NCI-H1436 treated with DMSO at 0.1 percent for 48 hours (cell line): ENCODE results near the gene CARD10.
"Not testable (repeated sequence)": the region's sequence is repeated elsewhere in the genome, so short reads cannot be mapped to it uniquely, and the experiment has no call there.

ENCODE experiments used
- DNase-seq: peaks from one replicate; lab custom pipeline; 2025; lab: John Stamatoyannopoulos, UW

The CARD10 gene

DNA sequence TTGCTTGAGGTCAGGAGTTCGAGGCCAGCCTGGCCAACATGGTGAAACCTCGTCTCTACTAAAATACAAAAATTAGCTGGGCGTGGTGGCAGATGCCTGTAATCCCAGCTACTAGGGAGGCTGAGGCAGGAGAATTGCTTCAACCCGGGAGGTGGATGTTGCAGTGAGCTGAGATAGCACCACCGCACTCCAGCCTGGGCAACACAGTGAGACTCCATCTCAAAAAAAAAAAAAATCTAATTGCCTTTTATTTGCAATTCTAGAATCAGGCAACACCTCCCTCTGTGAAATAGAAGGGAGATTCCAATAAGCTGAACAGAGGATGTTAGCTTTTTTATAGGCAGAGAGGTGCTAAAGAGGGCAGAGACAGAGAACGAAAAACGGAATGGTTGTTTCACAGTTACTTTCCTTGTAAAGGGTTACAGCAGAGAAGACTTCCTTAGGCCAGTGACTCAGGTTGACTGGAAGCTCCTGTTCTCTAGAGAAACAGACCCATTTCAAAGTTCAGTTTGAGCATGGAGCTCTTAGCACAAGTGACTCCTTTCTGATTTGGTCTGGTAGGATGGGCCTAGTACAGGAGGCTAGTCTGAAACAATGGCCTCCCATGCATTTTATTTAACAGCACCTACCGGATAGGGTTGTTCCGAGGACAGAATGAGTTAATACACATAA lies 8.0 kb upstream of the CARD10 start:
- DNase-seq: not testable (repeated sequence)

DNA sequence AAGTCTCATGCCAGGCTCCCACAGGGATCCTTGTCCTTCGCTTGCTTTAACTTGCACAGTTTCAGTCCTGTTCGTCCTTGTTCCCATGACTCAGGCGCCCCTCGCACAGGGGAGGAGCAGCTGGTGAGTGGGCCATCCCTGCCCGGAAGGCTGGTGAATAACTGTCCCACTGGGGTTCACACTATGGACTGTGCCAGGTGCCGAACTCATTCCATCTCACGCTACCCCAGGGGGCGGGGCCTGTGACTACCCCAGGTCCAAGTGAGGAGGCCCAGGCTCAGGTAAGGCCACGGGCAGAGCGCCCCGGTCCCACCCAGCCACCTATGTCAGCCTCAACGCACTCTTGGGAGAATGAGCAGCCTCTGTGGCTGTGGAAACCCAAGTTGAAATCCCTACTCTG lies 7.2 kb upstream of the CARD10 start:
- DNase-seq: no peak

DNA sequence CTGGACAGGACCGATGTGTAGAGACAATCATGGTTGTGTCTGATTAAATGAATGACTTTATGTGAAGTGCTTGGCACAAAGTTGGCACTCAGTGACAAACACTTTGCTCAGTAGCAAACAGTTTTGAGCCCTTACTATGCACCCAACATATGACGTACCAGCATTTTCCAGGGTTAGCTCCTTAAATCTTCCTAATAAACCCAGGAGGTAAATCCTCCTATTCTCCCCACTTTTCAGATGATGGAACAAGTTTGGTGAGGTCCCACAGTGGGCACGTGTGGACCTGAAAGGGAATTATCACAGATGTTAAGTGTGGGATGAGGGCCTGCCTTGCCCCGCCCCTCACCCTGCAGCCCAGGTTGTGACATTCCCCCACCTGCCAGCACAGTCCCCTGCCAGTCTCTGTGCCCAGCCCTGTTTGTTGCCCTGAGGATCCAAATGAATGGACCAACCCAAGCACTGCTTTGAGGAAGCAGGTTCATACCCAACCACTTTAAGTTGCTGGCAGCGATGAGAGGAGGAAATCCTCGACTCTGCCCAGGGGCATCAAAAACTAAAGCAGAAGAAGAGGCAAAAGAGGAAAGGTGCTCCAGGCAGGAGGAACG lies 6.6 kb upstream of the CARD10 start:
- DNase-seq: no peak

DNA sequence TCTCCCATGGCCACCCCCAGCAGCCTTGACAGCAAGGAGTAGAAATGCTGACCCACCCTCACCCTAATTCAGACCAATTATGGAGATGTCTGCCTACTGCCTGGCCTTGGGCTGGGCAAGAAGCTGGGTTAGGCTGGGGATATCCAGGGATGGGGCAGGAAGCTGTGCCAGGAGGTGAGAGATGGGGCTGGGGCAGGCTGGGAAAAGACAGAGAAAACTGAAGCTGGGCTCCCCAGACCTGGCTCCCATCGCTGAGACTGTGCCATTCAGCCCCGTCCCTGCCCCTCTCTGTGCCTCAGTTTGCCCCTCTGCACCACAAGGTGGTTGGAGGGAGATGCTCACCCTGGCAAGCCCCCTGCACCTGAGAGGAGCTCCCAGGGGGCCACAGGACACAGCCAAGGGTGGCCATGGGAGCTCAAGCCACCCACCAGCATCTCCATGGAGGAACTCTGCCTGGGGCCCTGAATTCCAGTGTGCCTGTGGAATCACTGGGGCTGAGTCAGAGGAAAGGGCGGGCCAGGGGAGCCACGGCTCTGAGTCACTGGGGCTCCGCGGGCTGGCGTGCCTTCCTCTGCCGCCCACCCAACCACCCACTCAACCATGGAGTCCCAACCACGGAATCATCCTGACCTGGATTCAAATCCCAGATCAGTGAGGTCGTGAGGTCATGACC lies 6.0 kb upstream of the CARD10 start:
- no peak for DNase-seq

DNA sequence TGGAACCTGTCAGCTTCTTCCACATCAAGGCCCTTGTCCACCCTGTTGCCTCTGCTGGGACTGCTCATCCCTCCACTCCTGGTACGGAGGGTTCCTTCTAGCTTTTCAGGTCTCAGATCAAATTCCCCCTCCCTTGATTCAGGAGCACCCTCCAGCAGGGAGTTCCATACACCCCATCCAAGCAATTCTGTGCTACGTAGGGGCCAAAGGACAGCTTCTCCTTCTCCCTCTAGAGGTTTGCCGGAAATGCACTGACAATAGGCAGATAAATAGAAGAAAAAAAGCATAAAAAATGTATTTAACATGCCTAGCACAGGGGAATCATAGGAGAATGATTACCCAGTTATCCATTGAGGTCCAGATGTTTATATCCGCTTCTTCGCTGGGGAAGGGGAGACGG lies 3.3 kb upstream of the CARD10 start:
- DNase-seq: no peak

DNA sequence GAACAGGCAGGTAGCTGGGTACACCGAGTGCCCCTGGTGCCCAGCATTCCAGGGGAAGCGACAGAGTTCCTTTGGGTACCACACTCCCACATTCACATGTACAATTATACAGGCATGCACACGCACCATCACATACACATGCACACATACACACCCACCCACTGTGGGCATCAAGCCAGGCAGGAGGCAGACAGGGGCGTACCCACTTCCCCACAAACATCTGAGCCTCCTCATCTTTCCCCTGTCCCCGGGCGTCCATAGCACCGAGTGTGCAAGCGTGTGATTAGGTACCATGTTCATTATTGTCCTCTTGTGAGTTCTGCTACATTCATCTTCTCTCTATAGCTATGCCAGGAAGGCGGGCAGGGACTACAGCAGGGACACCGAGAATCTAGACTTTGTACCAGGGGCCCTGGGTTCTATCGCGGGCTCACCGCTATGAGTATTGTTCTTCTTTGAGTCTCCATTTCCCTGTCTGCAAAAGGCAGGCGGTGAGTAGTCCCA lies 2.1 kb upstream of the CARD10 start:
- DNase-seq: no peak

DNA sequence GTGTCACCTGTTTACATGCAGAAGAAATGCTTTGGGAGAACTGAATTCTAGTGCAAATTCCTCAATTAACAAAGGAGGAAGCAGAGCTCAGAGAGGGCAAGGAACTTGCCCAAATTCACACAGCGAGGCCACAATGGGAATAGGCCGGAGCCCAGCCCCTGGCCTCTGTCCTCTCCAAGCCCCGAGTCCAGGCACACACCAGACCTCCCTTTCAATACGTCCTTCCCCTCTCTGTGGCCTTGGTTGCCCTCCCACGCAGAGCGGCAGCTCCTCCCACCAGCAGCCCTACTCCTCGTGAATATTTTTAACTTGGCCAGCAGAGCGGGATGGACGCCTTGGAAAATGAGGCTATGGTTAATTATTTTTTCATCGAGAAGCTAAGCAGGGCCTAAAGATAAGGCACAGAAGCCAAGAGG lies 1.6 kb upstream of the CARD10 start:
- no peak for DNase-seq

DNA sequence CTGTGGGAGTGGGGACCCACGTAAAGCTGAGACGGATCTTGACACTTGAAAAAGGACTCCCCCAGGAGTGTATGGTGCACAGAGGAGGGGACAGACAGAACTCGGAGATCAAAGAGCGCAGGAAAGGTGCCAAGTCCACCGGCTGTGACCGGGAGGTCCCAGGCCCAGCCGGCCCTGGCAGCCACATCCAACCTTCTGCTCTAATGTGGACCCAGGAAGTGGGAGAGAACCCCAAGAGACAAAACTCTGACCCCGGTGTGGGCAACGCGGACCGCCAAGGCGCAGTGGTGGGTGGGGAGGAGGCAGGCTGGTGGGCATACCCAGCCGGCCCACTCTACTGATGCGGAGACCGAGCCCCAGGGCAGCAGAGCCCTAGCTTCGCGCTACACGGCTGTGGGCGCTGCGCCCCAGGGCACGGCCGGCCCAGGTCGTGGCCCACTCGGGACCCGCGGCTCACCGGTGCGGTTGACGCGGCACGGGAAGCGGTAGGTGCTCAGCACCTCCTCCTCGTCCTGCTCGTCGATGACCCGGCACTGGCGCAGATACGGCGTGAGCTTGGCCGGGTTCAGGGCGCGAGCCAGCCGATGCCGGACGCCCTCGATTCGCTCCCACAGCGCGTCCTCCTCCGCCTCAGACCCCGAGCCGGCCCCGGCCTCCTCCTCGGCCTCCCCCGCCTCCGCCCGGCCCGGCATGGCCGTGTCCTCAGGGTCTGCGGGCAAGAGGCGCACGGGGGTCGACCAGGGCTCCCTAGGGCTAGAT lies 527 bp downstream of the CARD10 start:
- DNase-seq: no peak

DNA sequence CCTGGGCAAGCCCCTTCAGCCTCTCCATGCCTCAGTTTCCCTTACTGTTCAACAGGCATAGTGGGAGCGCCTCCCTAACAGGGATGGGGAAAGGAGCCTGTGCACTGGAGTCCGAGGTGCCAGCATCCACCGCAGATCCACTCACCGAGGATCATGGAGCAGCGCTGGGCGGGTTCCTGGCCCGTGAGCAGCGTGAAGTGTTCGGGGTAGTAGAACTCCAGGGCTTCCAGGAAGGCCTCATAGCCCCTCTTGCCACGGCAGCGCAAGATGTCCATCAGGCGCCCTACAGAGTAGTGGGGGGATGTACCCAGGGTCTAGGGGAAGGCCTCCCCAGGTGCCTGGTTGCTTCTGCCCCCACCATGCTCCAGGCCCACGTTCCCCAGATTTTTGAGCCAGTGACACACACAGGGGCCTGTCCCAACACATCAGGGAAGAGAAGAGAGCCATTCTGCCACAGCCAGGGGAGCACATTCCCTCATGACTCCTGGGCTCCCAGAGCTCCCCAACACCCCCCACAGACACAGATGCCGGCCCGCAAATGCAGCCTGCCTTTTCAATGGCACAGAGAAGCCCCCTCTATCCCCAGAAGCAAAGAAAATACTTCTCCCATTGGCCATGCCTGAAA lies 1.3 kb downstream of the CARD10 start:
- DNase-seq: no peak

DNA sequence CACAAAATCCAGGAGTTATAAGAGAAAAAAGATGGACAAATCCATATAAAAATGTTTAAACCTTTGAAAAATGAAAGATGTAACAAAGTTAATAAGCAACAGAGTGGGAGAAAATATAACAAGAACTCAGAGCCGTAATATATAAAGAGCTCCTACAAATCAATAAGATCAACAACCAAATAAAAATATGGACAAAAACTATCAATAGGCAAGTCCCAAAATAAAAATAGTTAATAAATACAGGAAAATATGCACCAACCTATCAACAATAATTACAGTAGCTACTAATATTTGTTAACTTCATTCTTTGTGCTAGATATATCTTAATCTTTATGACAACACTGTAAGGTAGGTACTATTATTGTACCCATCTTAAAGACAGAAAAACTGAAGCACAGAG lies 2.8 kb downstream of the CARD10 start:
- DNase-seq: no peak

DNA sequence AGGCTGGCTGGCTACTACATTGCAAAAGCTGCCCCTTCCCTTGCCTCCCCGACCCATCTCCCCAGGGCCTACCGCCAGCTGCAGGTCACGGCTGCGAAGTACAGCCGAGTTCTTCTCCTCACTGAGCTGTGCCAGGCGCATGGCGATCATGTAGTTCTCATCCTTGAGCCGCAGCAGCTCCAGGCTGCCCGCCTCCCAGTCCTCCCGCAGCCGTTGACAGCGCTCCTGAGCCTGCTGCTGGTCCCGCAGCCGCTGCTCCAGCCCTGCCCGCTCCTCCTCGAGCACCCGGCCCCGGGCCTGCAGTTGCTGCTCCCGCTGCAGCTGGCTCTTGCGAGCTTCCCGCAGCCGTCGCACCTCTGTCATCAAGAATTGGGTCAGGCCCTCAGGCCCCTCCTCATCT lies 3.3 kb downstream of the CARD10 start:
- DNase-seq: no peak

DNA sequence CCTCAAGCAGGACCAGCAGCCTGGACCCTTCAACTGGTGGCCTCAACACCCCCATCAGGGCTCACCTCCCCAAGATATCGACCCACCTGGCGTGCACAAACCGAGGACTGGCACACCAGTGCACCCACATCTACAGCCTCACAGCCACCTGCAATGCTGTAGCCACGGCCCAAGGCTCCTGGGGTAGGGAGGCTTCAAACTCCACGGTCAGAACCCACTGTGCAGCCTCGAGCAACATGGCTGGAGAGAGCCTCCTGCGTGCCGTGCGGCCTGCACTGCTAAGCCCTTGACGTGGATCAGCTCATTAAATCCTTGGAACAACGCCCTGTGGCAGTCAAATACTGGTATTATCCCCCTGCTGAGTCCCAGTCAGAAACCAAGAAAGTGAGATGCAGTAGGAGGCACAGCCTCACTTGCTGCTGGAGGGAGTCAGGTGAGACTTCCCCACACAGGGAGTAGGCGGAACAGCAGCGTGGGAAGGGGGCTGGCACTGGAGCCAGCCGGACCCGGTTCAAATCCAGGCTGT lies 4.6 kb downstream of the CARD10 start:
- DNase-seq: no peak

DNA sequence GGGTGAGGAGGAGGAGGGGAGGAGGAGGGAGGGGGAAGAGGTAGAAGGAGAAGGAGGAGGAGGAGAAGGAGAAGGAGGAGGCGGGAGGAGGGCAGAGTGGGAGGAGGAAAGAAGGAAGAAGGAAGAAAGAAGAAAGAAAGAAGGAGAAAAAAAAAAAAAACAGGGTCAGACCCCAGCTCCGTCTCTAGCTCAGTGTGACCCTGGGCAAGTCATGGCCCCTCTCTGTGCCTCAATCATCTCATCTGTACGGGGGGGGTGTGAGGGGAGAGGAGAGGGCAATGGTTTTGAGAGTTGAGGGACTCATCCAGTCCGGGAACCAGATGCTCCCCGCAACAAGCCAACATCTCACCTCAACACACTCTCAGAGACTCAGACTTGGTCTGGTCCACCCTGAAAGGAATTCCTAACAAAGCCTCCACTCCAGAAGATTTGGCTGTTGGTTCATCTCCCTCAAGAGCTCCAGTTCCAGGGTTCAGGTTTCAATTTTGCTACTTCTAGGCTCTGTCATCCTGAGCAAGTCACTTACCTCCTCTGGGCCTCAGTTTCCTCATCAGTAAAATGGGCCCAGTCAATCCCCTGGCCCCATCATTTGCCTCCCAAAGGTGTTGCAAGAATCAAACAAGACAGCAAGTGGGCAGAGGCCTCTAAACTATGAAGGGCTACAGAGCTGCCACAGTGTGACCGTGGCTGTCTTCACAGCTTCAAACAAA lies 7.7 kb downstream of the CARD10 start:
- no peak for DNase-seq

DNA sequence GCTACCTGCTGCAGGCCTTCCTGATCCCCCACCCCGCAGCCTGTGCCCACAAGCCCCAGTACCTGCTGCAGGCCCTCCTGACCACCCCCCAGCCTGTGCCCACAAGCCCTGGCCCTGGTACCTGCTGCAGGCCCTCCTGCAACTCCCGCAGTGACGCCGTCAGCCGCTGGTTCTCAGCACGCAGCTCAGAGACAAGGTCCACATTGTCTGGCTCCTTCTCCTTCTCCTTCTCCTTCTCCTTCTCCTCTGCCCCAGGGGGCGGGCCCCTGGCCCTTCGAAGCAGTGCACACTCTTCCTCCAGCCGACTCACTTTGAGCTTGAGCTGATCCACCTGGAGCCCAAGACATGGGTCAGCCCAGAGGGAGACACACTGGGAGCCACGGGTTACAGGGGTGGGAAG lies 9.1 kb downstream of the CARD10 start:
- DNase-seq: no peak

DNA sequence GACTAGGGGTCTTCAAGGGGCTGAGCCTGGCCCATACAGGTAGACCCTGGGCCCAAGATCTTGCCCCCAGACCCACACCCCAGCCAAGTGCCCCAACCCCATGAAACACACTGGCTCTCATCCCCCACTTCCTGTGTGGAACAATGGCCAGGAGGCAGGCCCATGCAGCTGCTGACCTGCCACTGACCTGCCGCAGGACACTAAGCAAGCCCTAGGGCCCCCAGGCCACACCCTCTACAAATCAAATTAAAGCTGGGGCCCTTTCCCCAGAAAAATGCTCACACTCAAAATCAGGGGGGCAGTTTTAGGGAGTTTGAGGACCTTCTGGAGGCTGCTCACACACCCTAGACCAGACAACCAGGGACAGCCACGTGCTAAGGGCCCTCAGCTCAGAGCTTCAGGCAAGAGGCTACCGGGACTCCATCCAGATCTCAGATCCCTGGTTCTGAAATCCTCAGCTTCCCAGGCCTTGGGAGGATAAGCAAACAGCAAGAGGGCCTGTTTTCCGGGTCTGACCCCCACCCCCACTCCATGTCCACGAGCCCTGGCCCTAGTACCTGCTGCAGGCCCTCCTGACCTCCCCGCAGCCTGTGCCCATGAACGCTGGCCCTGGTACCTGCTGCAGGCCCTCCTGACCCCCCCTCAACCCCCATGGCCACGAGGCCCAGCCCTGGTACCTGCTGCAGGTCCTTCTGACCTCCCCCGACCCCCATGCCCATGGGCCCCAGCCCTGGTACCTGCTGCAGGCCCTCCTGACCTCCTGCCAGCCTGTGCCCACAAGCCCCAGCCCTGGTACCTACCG lies 10.0 kb downstream of the CARD10 start:
- no peak for DNase-seq

DNA sequence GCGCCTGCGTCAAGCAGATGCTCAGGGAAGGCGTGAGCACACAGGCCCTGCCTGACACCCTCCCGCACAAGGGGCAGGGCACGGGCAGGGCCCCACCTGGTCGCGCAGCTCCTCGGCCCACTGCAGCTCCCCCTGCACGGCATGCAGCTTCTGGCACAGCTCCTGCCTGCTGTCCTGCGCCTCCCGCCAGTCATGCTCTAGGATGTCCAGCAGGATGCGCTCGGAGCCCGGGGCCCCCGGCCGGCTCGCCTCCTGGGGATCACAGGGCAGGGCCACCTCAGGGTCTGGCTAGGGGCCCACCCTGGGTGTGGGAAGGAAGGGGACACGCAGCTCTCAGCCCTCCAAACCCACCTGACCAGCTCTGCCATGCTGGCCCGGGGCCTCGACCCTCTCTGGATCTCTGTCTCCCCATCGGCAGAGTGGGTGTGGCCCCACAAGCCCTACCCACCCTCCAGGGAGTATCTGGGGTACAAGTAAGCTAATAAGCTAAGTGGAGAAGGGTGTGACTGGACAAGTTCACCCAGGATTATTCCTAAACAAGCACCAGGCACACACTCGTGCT lies 10.7 kb downstream of the CARD10 start:
- DNase-seq: no peak

DNA sequence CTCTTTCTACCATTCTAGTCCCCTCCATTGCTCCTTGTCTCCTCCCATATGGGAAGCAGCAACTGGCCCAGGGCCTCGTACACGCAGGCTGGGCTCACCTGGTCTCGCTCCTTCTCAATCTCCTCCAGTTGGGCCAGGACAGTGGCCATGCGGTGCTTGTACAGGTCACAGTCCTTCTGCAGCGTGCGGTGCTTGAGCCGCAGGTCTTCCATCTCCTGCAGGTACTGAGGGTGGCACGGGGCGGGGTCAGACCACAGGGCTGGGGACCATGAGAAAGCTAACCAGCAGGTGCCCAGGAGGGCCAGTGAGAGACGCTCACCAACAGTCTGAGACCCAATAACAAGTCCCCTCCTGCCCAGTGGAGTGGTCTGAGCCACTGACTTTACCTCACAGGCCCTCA lies 11.5 kb downstream of the CARD10 start:
- no peak for DNase-seq

DNA sequence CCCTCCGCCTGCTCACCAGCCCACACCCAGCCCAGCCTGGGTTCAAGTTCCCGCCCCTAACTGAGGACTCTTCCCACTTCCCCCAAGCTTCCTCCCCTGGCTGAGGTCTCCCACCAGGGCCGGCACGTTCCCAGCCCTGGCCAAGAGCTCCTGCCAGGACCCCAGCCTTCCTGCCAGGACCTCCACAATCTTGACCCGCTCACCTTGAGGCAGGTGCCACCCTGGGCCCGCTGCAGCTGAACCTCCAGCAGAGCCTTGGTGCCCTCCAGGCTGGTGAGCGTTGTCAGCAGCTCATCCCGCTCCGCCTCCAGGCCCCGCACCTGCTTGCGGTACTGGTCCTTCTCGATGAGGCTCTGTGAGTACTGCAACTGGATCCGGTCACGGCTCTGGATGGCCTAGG lies 13.2 kb downstream of the CARD10 start:
- no peak for DNase-seq

DNA sequence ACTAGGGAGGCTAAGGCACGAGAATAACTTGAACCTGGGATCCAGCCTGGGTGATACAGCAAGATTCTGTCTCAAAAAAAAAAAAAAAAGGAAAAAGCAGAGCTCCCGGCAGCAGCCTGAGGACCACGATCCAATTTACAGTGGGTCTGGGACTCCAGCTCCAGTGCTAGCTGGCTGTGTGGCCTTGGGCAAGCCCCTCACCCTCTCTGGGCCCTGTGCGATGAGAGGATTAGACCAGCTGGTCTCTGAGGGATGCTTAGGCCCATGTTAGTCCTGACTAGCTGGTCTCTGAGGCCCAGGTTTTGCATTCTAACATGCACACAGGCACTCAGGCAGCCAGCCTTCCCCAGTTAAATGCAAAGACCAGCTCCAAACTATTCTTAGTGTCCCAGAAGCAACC lies 13.7 kb downstream of the CARD10 start:
- DNase-seq: no peak

DNA sequence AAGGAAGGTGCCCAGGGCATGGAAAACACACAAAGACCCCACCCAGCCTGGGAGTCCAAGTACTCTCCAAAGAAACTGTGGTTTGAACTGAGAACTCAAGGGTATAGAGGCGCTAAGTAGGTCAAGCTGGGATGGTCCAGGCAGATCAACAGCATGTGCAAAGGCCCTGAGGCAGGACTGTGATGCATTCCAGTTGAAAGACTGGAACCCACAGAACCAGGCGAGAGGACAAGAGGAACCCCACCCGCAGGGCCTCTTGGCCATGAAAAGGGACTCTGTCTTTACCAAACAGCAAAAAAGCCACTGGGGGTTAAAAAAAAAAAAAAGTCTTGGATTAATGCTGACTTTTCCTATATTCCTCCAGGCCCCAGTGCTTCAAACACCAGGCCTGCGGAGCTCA lies 14.3 kb downstream of the CARD10 start:
- DNase-seq: no peak
